T47D (cell line): ENCODE results near the gene PIGN.

ENCODE experiments used
- DNase-seq, 2 experiments: peaks; one replicate each; pipeline versions ENCODE4 v3.0.0 to v3.0.0-alpha.2; 2011 to 2012; ENCODE audit warnings: low read depth in 1 of 2, low spot score in 1 of 2
- JUND ChIP-seq: IDR thresholded peaks from 2 replicates; pipeline ENCODE4 v1.6.1; 2012; ENCODE audit warnings: low read depth
- in situ Hi-C: cut with HindIII; loops from 2 replicates; pipeline ENCODE4 v1.10.0; 2016; ENCODE audit warnings: low sequenced_read_pairs, low pct_unique_long_range_greater_than_20kb

The PIGN gene

DNA sequence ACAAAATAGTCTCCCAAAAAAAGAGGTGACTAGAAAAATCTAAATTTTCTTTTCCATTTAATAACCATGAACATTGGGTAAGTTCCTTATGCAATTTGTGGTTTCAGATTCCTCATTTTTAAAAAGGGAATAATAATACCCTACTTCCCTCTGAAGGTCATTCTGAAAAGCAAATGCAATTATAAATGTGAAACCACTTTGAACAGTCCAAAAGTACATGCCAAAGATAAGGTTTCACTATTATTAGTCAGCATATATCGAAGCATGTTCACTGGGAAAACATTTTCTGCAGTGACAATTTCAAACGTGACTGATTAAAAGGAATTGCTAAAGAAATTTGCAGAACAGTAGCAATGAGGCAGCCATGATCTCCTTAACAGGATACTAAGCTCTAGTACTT, 193.9 kb downstream of the PIGN start:
- TF ChIP-seq JUND, result no peak
- no peak for DNase-seq
- in situ Hi-C loops, result no loop called here

- in situ Hi-C loops, result no loop called here
- TF ChIP-seq JUND, result no peak
- DNase-seq, result no peak
These were observed 194.6 kb downstream of the PIGN start for GRCh38 chr18:61992285-61992684.

GRCh38 chr18:61991836-61992235, 195.0 kb downstream of the PIGN start:
- no peak for DNase-seq
- in situ Hi-C loops, result no loop called here

GRCh38 chr18:61991201-61991600, 195.7 kb downstream of the PIGN start:
- DNase-seq, result no peak
- TF ChIP-seq JUND, result no peak
- in situ Hi-C loops, result no loop called here

More at GRCh38 chr18:61991836-61992235, 195.0 kb downstream of the PIGN start:
- no peak for TF ChIP-seq JUND
